GM19438 (cell line): ENCODE measurements around the gene TMTC4.
"Not testable (repeated sequence)": the region's sequence is repeated elsewhere in the genome, so short reads cannot be mapped to it uniquely, and the experiment has no call there.

ENCODE experiments used
- ATAC-seq: cut with Tn5 transposase; IDR thresholded peaks from one replicate; pipeline ENCODE4 v1.9.1; 2021; ENCODE audit warnings: low read depth; ENCODE audit not compliant: unreplicated experiment

The TMTC4 gene

GRCh38 chr13:100674572-100674871, at the start of gene TMTC4:
Gene TMTC4, minus strand, starts transcription at chr13:100674795. Its CDS starts 4,433 bp downstream, at chr13:100670362.
- peak; percentile 46 for ATAC-seq

- no peak for ATAC-seq
Observed at GRCh38 chr13:100722517-100722916, 47.9 kb upstream of the TMTC4 start.

GRCh38 chr13:100721885-100722512, 47.4 kb upstream of the TMTC4 start:
- peak; percentile 68 for ATAC-seq

GRCh38 chr13:100715604-100716003, 41.0 kb upstream of the TMTC4 start:
- ATAC-seq = no peak

- no peak for ATAC-seq
Observed at GRCh38 chr13:100714478-100714877, 39.9 kb upstream of the TMTC4 start.

- ATAC-seq = no peak
Observed at GRCh38 chr13:100710176-100710575, 35.6 kb upstream of the TMTC4 start.

- no peak for ATAC-seq
Observed at GRCh38 chr13:100707818-100708740, 33.5 kb upstream of the TMTC4 start.

- not testable (repeated sequence) for ATAC-seq
Observed at GRCh38 chr13:100698331-100698730, 23.7 kb upstream of the TMTC4 start.

- no peak for ATAC-seq
Observed at GRCh38 chr13:100695509-100695773, 20.8 kb upstream of the TMTC4 start.

GRCh38 chr13:100694722-100695508, 20.3 kb upstream of the TMTC4 start:
- no peak for ATAC-seq

GRCh38 chr13:100689191-100689590, 14.6 kb upstream of the TMTC4 start:
- ATAC-seq = no peak

GRCh38 chr13:100680131-100680530, 5.5 kb upstream of the TMTC4 start:
- ATAC-seq = no peak

- not testable (repeated sequence) for ATAC-seq
Observed at GRCh38 chr13:100677128-100677527, 2.5 kb upstream of the TMTC4 start.

- no peak for ATAC-seq
Observed at GRCh38 chr13:100675661-100676129, 1.1 kb upstream of the TMTC4 start.

GRCh38 chr13:100674872-100675660, 471 bp upstream of the TMTC4 start:
- peak; percentile 93 for ATAC-seq

- ATAC-seq = peak; percentile 22
Observed at GRCh38 chr13:100673713-100674571, 653 bp downstream of the TMTC4 start.

GRCh38 chr13:100673376-100673712, 1.3 kb downstream of the TMTC4 start:
- ATAC-seq = no peak

GRCh38 chr13:100671389-100672182, 3.0 kb downstream of the TMTC4 start:
- ATAC-seq = no peak

GRCh38 chr13:100668408-100668807, 6.2 kb downstream of the TMTC4 start:
- ATAC-seq = no peak
